ENCODE results near the gene LIMS1.

GRCh38 chr2:108554528-108554927 lies 20.3 kb downstream of the LIMS1 start:
- no peak for TF ChIP-seq CTCF (IDR thresholded peaks at IDR 0.05)
- TF ChIP-seq EZH2 (IDR thresholded peaks at IDR 0.05; ENCODE audit: borderline replicate concordance, insufficient read depth, low read depth, low read length, poor library complexity, severe bottlenecking) = no peak

Measured in B cell (primary cell).